Muscle layer of duodenum (tissue), 2 donors: ENCODE data around the gene INAFM2.

Source experiments
- H3K27ac ChIP-seq: one replicate; pipeline ENCODE4 v1.7.0; 2013; ENCODE audit warnings: mild to moderate bottlenecking, low read length
- H3K27me3 ChIP-seq: one replicate; pipeline ENCODE4 v1.7.0; 2013; ENCODE audit warnings: low read depth, mild to moderate bottlenecking, control low read depth, low read length
- H3K36me3 ChIP-seq, 2 donors: one replicate each; pipeline ENCODE4 v1.7.0; 2013; ENCODE audit warnings: low read length in 2 of 2, control low read depth in 1 of 2, mild to moderate bottlenecking in 1 of 2; ENCODE audit not compliant: insufficient read depth in 2 of 2, control insufficient read depth in 1 of 2
- H3K4me1 ChIP-seq, 2 donors: one replicate each; pipeline ENCODE4 v1.7.0; 2013; ENCODE audit warnings: low read length in 2 of 2, mild to moderate bottlenecking in 2 of 2, control low read depth in 1 of 2, moderate library complexity in 1 of 2; ENCODE audit not compliant: insufficient read depth in 2 of 2, control insufficient read depth in 1 of 2
- H3K4me3 ChIP-seq, 2 donors: one replicate each; pipeline ENCODE4 v1.7.0; 2013; ENCODE audit warnings: low read length in 2 of 2, low read depth in 1 of 2, mild to moderate bottlenecking in 1 of 2
- H3K9me3 ChIP-seq, 2 donors: one replicate each; pipeline ENCODE4 v1.7.0; 2013; ENCODE audit warnings: low read length in 2 of 2, control low read depth in 1 of 2, mild to moderate bottlenecking in 1 of 2; ENCODE audit not compliant: control insufficient read depth in 1 of 2
- donor health status: healthy.

INAFM2 gene

DNA sequence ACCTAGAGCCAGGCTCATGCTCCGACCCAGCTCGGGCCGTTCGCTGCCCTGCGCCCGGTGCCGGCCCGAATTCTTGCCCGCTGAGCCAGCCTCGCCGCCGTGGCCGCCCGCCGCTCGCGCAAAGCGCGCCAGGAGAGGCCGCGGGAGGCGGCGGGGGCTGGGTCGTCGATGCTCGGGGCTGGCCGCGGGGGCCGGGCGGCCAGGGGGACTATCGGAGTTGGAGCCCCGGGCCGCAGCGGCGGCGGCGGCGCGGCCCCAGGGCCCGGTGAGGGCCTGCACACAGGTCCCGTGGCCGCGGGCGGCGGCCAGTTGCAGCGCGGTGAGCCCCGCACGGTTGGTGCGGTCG, 41.7 kb upstream of the INAFM2 start:
- Histone ChIP-seq H3K9me3 (no peaks in the 10 kb centered on the region), H3K36me3 (no peaks in the 10 kb centered on the region), H3K4me1 (peaks cover 0 to 35% of the 10 kb centered on the region in 2 donors), H3K27ac (no peak overlapping the region), H3K27me3 (peaks cover 34% of the 10 kb centered on the region), H3K4me3 (peak overlapping the region in 1 of 2 donors; percentile 78)

DNA sequence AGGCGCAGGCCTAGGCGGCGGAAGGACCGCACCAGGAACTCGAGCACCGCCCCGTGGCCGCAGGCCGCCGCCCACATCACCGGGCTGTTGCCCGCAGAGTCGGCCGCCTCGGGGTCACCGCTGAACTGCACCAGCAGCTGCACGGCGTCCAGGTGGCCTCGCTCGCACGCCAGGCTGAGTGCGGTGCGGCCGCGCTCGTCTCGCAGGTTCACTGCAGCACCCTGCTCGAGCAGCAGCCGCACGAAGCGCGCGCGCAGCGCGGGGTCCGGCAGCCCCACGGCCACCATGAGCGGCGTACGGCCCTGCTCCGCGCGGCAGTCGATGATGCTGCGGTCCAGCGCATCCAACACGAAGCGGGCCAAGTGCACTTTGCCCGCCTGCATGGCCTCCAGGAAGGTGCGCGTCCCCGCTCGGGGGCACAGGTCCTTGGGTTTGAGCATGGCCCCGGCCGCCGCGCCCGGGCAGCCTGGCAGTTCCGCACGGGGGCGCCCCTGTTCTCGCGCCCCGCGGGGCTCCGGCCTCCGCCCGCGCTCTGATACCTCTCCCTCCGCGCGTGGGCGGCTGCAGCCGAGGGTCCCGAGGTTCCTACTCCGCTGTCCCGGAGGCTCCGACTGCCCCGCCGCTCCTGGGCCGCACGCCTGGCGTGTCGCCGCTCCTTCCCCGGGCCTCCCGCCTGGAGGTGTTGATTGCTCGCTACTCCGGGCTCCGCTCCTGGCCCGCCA, 41.2 kb upstream of the INAFM2 start:
- Histone ChIP-seq H3K27me3 (peaks cover 34% of the 10 kb centered on the region), H3K4me1 (peaks cover 0 to 35% of the 10 kb centered on the region in 2 donors), H3K4me3 (peak overlapping the region; percentile 26 to 78), H3K27ac (no peak overlapping the region), H3K36me3 (no peaks in the 10 kb centered on the region), H3K9me3 (no peaks in the 10 kb centered on the region)

DNA sequence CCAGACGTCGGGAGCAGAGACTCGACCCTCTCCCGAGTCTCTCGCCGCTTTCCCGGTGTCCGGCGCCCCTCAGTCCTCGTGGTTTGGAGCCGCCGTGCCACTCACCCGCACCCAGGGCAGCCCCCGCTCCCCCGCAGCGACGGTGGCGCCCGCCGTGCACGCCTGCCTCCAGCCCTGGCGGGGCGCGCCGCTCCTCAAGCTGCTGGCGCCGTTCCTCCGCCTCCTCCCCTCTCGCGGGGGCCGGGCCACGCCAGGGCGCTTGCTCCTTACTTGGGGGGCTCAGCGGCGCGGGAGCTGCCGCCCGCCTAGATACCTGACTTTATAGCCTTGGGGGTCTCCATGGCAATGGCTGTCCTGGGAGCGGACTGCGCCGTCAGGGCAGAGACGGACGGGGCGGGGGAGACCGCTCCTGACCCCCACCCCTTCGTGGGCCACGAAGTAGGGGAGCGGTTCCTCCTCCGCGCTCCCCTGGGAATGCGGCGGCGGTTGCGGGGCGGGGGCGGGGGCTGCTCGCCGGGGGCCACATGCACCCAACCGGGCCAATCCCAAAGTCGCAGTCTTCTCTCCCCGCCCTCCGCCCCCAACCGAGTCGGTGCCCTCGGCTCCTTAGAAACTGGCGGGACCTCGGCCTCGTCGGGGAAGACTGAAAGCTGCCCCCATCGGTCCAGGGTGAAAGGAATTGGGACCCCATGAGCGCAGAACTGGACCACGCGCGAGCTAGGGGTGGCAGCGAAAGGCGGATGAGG, 40.5 kb upstream of the INAFM2 start, which contains the start of gene ANKRD63:
Gene ANKRD63, minus strand, starts transcription at position 196 of the 746 bp plus-strand sequence. CDS start 478 bp downstream, outside the sequence.
- H3K4me1 ChIP-seq = peaks cover 0 to 35% of the 10 kb centered on the region in 2 donors
- peaks cover 31% of the 10 kb centered on the region for H3K27me3 ChIP-seq
- no peak within 1 kb of the TSS for H3K27ac ChIP-seq

DNA sequence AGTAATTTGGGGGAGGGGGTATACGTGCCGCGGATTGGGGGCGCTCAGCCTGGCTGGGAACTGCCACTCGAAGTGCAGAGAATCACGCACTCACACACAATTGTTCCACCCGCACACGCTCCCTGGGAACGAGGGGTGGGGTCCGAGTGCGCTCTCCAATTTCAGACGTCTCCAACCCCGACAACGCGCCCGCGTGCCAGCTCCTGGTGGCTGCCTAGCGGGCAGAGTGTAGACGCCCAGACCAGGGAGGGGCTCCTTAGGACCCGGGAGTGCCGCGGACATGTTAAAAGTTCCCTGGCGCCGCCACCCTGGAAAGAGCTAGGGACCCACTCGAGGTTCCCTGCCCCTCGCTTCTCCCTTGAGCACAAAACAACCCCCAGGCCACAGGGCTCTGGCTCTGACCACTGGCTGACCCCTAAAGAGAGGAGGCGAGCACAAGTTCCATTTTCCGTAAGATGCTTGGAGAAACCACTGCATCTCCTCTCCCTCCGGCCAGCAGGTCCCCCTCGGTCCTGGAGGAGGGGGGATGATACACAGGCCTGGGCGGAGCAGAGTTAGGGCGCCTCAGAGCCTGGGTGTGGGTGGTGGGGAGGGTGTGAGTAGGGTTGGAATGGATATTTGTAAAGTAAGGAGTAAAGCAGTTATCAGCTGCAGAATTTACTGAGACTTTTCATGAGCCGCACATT, 39.7 kb upstream of the INAFM2 start:
- Histone ChIP-seq H3K9me3 (no peaks in the 10 kb centered on the region), H3K4me3 (peak overlapping the region in 1 of 2 donors; percentile 78), H3K27ac (no peak overlapping the region), H3K4me1 (peaks cover 0 to 35% of the 10 kb centered on the region in 2 donors), H3K27me3 (peaks cover 24% of the 10 kb centered on the region), H3K36me3 (no peaks in the 10 kb centered on the region)

More for the DNA sequence above, 40.5 kb upstream of the INAFM2 start, which contains the start of gene ANKRD63:
- H3K9me3 ChIP-seq = no peaks in the 10 kb centered on the region
- peak within 1 kb of the TSS; percentile 26 to 78 for H3K4me3 ChIP-seq
- H3K36me3 ChIP-seq = no peaks in the 10 kb centered on the region

DNA sequence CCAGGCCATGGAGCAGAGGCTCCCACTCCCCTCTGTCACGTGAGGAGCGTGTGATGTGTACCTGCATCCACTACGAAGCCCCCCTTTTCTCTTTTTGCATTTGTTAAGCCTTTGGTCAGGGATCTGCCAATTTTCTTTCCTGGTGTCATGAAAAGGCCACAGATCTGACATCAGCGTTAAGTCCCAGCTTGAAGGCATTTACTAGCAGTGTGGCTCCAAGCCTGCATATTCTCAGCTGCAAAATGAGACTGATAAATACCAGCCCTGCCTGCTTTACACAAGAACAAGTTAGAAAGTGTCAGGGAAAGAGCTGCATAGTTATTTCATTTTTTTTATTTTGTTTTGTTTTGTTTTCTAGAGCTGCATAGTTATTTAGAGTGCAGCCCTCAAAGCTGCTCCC, 38.3 kb upstream of the INAFM2 start:
- Histone ChIP-seq H3K27me3 (peaks cover 15% of the 10 kb centered on the region), H3K27ac (no peak overlapping the region)

DNA sequence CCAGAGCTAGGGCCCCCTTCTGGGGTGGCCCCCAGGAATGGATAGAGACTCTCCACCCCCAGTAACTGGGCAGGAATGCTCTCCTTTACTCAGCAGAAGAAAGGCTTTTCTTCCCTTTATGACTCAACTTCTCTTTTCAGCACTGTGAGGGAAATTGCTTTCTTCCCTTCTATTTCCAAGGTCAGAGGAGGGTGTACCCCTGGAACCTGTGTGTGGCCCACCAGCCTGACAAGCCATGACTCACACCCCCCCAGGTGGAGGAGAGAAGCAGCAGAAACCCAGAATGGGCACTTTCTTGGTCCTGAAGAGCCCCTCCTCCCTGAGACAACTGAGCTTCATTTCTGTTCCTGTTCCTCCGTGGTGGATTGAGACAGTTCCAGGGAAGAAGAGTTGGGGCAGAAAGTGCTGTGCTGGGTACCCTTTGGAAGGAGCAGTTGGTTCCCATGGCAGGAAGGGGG, 37.9 kb upstream of the INAFM2 start:
- H3K9me3 ChIP-seq = no peaks in the 10 kb centered on the region
- H3K36me3 ChIP-seq = no peaks in the 10 kb centered on the region
- no peak overlapping the region for H3K4me3 ChIP-seq
- peaks cover 0 to 30% of the 10 kb centered on the region in 2 donors for H3K4me1 ChIP-seq
- H3K27me3 ChIP-seq = peaks cover 11% of the 10 kb centered on the region
- H3K27ac ChIP-seq = no peak overlapping the region

More for the DNA sequence above, 38.3 kb upstream of the INAFM2 start:
- Histone ChIP-seq H3K4me1 (peaks cover 0 to 28% of the 10 kb centered on the region in 2 donors), H3K9me3 (no peaks in the 10 kb centered on the region), H3K4me3 (no peak overlapping the region), H3K36me3 (no peaks in the 10 kb centered on the region)

DNA sequence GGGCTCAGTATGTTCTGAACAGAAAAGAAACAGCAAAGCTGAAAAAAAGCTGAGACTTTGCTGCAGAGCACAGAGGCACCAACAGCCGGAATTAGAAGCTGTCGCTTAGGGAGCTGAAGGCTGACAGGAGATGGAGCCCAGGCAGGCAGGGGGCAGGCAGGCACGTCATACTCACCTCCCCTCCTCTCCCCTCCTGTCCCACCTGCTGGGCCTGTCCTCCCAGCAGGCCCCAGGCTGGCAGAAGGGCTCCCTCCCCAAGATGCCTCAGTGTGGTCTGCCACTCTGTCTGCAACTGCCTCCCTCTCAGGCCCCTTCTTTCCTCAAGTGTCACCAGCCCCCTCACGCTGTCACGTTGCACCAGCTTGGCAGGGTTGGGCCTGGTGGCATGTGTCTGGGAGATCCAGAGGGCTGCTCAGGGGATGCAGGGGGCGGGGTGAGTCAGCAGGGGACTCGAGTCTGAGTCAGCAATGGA, 37.4 kb upstream of the INAFM2 start:
- H3K9me3 ChIP-seq = no peaks in the 10 kb centered on the region

DNA sequence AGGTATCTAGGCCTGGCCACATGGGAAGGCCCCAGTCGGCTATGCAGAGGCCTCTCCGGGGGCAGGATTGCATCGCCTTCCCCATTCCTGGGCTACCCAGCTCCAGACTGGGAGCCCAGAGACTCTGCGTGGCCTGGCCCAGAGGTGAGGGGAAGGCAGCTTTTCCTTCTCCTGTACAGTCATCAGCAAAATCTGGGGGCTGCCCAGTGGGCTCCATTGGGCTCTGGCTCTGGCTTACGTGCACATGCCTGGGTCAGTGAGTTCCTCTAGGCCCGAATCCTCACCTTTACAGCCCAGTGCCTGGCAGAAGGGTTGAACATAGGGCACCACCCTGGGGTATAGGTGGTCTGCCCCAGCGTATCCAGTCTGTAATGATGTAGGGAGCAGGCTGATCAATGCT, 36.7 kb upstream of the INAFM2 start:
- Histone ChIP-seq H3K9me3 (no peaks in the 10 kb centered on the region), H3K36me3 (no peaks in the 10 kb centered on the region), H3K4me1 (peaks cover 0 to 42% of the 10 kb centered on the region in 2 donors), H3K27ac (no peak overlapping the region), H3K4me3 (no peak overlapping the region), H3K27me3 (no peaks in the 10 kb centered on the region)

More for the DNA sequence above, 37.4 kb upstream of the INAFM2 start:
- H3K27ac ChIP-seq = no peak overlapping the region
- no peaks in the 10 kb centered on the region for H3K36me3 ChIP-seq
- no peak overlapping the region for H3K4me3 ChIP-seq
- H3K4me1 ChIP-seq = peaks cover 0 to 35% of the 10 kb centered on the region in 2 donors
- H3K27me3 ChIP-seq = peaks cover 6% of the 10 kb centered on the region

DNA sequence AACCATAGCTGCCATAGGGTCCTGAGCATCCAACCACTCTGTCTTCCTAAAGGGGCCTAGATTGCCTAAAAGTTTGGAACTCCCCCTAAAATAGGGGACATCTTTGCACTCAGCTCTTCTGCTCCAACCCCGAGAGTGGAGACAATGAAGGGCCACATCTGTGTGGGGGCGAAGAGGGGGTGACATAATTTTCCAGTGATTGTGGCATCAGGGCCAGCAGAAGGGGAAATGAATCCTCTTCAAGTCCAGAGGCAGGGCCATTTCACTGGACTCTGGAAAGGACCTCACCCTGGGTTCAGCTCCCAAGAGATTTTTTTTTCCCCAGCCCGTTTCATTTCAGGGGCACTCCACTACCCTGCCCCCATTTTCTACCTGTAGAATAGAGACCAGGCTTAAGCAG, 36.0 kb upstream of the INAFM2 start:
- peaks cover 3% of the 10 kb centered on the region for H3K27me3 ChIP-seq
- H3K9me3 ChIP-seq = no peaks in the 10 kb centered on the region
- H3K27ac ChIP-seq = no peak overlapping the region
- no peak overlapping the region for H3K4me3 ChIP-seq
- H3K36me3 ChIP-seq = no peaks in the 10 kb centered on the region
- H3K4me1 ChIP-seq = peaks cover 0 to 36% of the 10 kb centered on the region in 2 donors

DNA sequence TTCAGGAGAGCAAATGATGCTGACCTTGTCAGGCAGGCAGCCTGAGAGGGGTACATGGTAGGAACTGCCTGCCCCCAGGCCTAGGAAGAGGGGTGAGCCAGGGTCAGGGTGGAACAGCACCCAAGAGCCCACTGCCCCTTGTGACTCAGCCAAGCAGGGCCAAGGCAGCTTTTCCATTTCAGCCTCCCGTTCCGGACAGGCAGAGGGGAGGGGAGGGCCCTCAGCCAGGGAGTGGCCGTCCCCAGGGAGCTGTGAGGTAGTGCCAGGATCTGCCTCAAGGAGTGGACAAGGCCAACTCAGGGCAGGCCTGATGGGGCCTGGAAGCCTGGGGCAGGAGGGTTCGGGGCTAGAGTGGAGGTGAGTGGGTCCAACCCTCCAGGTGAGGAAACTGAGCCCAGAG, 35.5 kb upstream of the INAFM2 start:
- H3K4me1 ChIP-seq = peaks cover 0 to 31% of the 10 kb centered on the region in 2 donors
- H3K27ac ChIP-seq = no peak overlapping the region
- H3K36me3 ChIP-seq = no peaks in the 10 kb centered on the region
- peaks cover 3% of the 10 kb centered on the region for H3K27me3 ChIP-seq
- no peaks in the 10 kb centered on the region for H3K9me3 ChIP-seq
- no peak overlapping the region for H3K4me3 ChIP-seq
